CD1c-positive myeloid dendritic cell (primary cell): ENCODE data around the gene CD109.

Source experiments
- DNase-seq: peaks from one replicate; pipeline ENCODE4 v3.0.0-alpha.2; 2016; ENCODE audit errors: extremely low spot score

CD109 gene

DNA sequence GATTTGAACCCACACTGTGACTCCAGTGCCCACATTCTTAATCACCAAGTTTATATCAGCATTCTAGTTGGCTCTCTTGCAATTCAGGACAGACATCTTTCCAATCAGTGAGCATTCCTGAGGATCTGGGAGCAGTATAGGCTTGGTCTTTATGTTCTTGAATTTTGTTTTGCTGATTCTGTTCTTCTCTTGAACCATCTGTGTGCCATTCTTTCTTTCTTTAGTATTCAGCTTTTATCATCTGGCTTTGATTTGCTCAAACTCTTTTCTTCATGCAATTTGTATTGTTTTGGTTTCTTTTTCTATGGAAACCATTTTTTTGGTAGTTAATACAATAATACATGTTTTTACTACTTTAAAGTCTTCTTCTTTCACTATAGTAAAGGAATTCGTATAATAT, 162.4 kb downstream of the CD109 start:
- no peak for DNase-seq

DNA sequence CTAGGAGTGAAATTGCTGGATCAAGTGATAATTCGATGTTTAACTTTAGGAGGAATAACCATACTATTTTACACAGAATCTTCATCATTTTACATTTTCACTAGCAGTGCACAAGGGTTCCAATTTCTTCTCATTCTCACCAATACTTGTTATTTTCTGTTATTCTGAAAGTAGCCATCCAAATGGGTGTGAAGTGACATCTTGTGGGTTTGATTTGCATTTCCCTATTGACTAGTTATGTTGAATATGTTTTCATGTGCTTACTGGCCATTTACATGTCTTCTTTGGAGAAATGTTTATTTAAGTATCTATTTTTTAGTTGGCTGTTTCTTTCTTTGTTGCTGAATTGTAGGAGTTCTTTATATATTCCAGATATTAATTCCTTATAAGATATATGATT, 164.3 kb downstream of the CD109 start:
- DNase-seq, result no peak

DNA sequence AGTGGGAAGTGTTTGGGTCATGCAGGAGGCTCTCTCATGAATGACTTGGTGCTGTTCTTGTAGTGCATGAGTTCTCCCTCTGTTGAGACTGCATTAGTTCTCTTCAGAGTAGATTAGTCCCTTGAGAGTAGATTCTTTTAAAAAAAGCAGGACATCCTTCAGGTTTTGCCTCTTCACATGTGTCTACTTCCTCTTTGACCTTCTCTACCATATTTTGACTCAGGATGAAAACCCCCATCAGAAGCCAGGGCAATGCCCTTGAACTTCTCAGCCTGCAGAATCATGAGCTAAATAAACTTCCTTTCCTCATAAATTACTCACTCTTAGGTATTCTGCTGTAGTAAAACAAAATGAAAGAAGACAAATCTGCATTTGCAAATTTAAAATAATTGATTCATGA, 170.3 kb downstream of the CD109 start:
- DNase-seq, result no peak

DNA sequence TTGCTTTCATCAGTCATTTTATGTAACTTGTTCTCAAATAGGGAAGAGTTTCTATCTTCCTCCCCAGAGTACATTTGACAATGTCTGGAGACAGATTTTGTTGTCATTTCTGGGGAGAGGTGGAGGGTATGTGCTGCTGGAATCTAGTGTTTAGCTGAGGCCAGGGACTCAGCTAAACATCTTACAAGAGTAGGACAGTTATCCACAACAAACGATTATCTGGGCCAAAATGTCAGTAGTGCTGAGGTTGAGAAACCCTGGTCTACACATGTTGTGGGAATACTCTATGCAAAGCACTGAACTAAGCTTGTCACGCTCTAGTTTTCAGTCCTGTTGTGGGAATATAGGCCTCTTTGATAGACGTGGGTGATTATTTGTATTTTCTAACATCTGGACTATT, 171.4 kb downstream of the CD109 start:
- DNase-seq, result no peak

- no peak for DNase-seq
Measured at GRCh38 chr6:73870907-73871306, 174.9 kb downstream of the CD109 start.

GRCh38 chr6:73873081-73873480, 177.1 kb downstream of the CD109 start:
- no peak for DNase-seq
